H1 (cell line): Measurements from ENCODE around the gene CTTNBP2NL. TPM values are rescaled to one million over a fixed set of nuclear protein-coding genes. Genes with fewer than 3 reads are reported as not detected.

ENCODE experiments used
- CTCF ChIA-PET: fragments of 300-600 bp; sonication (Branson Sonifier 250); formaldehyde crosslinking; loops from one replicate; lab custom pipeline; 2021; ENCODE audit not compliant: partially characterized antibody; lab: Charles Lee
- POLR2A ChIA-PET: fragments of 300-600 bp; sonication (Branson Sonifier 250); formaldehyde crosslinking; loops from one replicate; lab custom pipeline; 2021; ENCODE audit warnings: inconsistent platforms; ENCODE audit not compliant: partially characterized antibody; lab: Charles Lee
- DNase-seq, 2 experiments: peaks; one replicate each; pipeline versions ENCODE4 v3.0.0 to v3.0.0-alpha.2; 2010 to 2022; ENCODE audit warnings: low spot score in 2 of 2, low read depth in 1 of 2, mixed read lengths in 1 of 2
- FAIRE-seq: peaks from 2 replicates; lab custom pipeline; 2011; peaks lifted over from hg19 to GRCh38; lab: Jason Lieb, UNC
- H2AFZ ChIP-seq: 2 replicates; pipeline ENCODE4 v1.8.1; 2012; ENCODE audit warnings: low read length, inconsistent platforms
- H2AK5ac ChIP-seq: 2 replicates; pipeline ENCODE4 v1.6.1; 2013; ENCODE audit warnings: low read depth, low read length
- H2BK120ac ChIP-seq: replicated peaks from 2 replicates; pipeline ENCODE3; 2013; ENCODE audit warnings: low read depth, low read length, inconsistent platforms
- H2BK12ac ChIP-seq: 2 replicates; pipeline ENCODE4 v1.6.1; 2013; ENCODE audit warnings: low read depth, low read length
- H2BK15ac ChIP-seq: 2 replicates; pipeline ENCODE4 v1.6.1; 2013; ENCODE audit warnings: low read length
- H2BK20ac ChIP-seq: 2 replicates; pipeline ENCODE4 v1.6.1; 2013; ENCODE audit warnings: low read length
- H2BK5ac ChIP-seq: 2 replicates; pipeline ENCODE4 v1.6.1; 2013; ENCODE audit warnings: low read depth, low read length
- H3K14ac ChIP-seq: 2 replicates; pipeline ENCODE4 v1.6.1; 2013; ENCODE audit warnings: inconsistent platforms; ENCODE audit not compliant: insufficient read length
- H3K18ac ChIP-seq: 2 replicates; pipeline ENCODE4 v1.6.1; 2013; ENCODE audit warnings: low read length; ENCODE audit errors: extremely low read depth
- H3K23ac ChIP-seq: 2 replicates; pipeline ENCODE4 v1.6.1; 2013; ENCODE audit warnings: inconsistent platforms; ENCODE audit not compliant: insufficient read length
- H3K23me2 ChIP-seq: 2 replicates; pipeline ENCODE4 v1.6.1; 2013; ENCODE audit warnings: low read depth, low read length
- H3K27ac ChIP-seq: 2 replicates; pipeline ENCODE4 v1.6.1; 2011; ENCODE audit warnings: low read depth, low read length, inconsistent platforms
- H3K27me3 ChIP-seq, 4 experiments: replicated peaks in 1 of 4; 1 replicate in 1 of 4; 2 replicates in 3 of 4; pipeline versions ENCODE4 v1.6.1 to v1.8.1; 2011 to 2013; ENCODE audit warnings: low read length in 3 of 4, mild to moderate bottlenecking in 3 of 4, inconsistent platforms in 2 of 4, mixed read lengths in 2 of 4, moderate library complexity in 1 of 4; ENCODE audit not compliant: control insufficient read depth in 3 of 4, insufficient read depth in 3 of 4; ENCODE audit errors: extremely low read depth in 1 of 4
- H3K36me3 ChIP-seq, 4 experiments: 2 replicates each; pipeline versions ENCODE4 v1.6.1 to v1.8.1; 2011 to 2013; ENCODE audit warnings: mild to moderate bottlenecking in 4 of 4, low read length in 3 of 4, moderate library complexity in 2 of 4, control low read depth in 1 of 4, inconsistent platforms in 1 of 4; ENCODE audit not compliant: insufficient read depth in 4 of 4, control insufficient read depth in 2 of 4
- H3K4ac ChIP-seq: replicated peaks from 2 replicates; pipeline ENCODE3; 2013; ENCODE audit warnings: low read length, low read depth, mixed read lengths, inconsistent platforms; ENCODE audit not compliant: insufficient read length
- H3K4me1 ChIP-seq, 4 experiments: replicated peaks in 1 of 4; 1 replicate in 1 of 4; 2 replicates in 3 of 4; pipeline versions ENCODE4 v1.6.1 to v1.8.1; 2011 to 2013; ENCODE audit warnings: low read length in 3 of 4, inconsistent platforms in 2 of 4, mixed read lengths in 1 of 4; ENCODE audit not compliant: insufficient read depth in 4 of 4, control insufficient read depth in 3 of 4
- H3K4me2 ChIP-seq, 2 experiments: 2 replicates each; pipeline versions ENCODE4 v1.6.1 to v1.8.1; 2011 to 2013; ENCODE audit warnings: low read depth in 2 of 2, low read length in 2 of 2, control low read depth in 1 of 2, inconsistent platforms in 1 of 2, mild to moderate bottlenecking in 1 of 2; ENCODE audit not compliant: insufficient read depth in 1 of 2
- H3K4me3 ChIP-seq, 4 experiments: fragments of 200-600, 300-600 bp in 1 of 4; sonication (generic), shearing (Covaris generic), sonication (Bioruptor Twin) in 1 of 4; 2 replicates each; pipeline versions ENCODE4 v1.5.1 to v1.8.1; 2011 to 2016; ENCODE audit warnings: low read length in 4 of 4, low read depth in 3 of 4, control low read depth in 2 of 4, inconsistent platforms in 2 of 4, mild to moderate bottlenecking in 2 of 4, mixed read lengths in 1 of 4, moderate library complexity in 1 of 4; ENCODE audit not compliant: insufficient read depth in 2 of 4; ENCODE audit errors: extremely low read depth in 1 of 4
- H3K56ac ChIP-seq: replicated peaks from 2 replicates; pipeline ENCODE3; 2013; ENCODE audit warnings: low read depth, mild to moderate bottlenecking, mixed read lengths, low read length, inconsistent platforms; ENCODE audit not compliant: insufficient read length
- H3K79me1 ChIP-seq: 2 replicates; pipeline ENCODE4 v1.6.1; 2013; ENCODE audit warnings: low read depth, low read length, control low read depth
- H3K79me2 ChIP-seq, 2 experiments: 2 replicates each; pipeline versions ENCODE4 v1.6.1 to v1.8.1; 2012 to 2013; ENCODE audit warnings: low read length in 2 of 2, mild to moderate bottlenecking in 2 of 2, inconsistent platforms in 1 of 2; ENCODE audit not compliant: insufficient read depth in 2 of 2, control insufficient read depth in 1 of 2
- H3K9ac ChIP-seq, 4 experiments: replicated peaks in 1 of 4; 1 replicate in 1 of 4; 2 replicates in 3 of 4; pipeline versions ENCODE4 v1.6.1 to v1.8.1; 2011 to 2013; ENCODE audit warnings: low read depth in 3 of 4, low read length in 3 of 4, control low read depth in 2 of 4, mild to moderate bottlenecking in 2 of 4, moderate library complexity in 2 of 4, inconsistent platforms in 1 of 4; ENCODE audit errors: extremely low read depth in 1 of 4
- H3K9me3 ChIP-seq, 2 experiments: 2 replicates each; pipeline versions ENCODE4 v1.6.1 to v1.8.1; 2012 to 2013; ENCODE audit warnings: mild to moderate bottlenecking in 2 of 2, moderate library complexity in 2 of 2, control low read depth in 1 of 2, inconsistent platforms in 1 of 2, low read depth in 1 of 2, low read length in 1 of 2, mixed read lengths in 1 of 2; ENCODE audit not compliant: insufficient read depth in 2 of 2
- H4K20me1 ChIP-seq, 2 experiments: replicated peaks in 1 of 2; 2 replicates each; pipeline versions ENCODE3 to v1.8.1; 2011 to 2013; ENCODE audit warnings: inconsistent platforms in 2 of 2, low read length in 2 of 2, mild to moderate bottlenecking in 1 of 2; ENCODE audit not compliant: insufficient read depth in 2 of 2, control insufficient read depth in 1 of 2
- H4K5ac ChIP-seq: 2 replicates; pipeline ENCODE4 v1.6.1; 2013; ENCODE audit warnings: low read length, low read depth, mixed read lengths, inconsistent platforms; ENCODE audit not compliant: insufficient read length
- H4K8ac ChIP-seq: 2 replicates; pipeline ENCODE4 v1.8.0; 2013; ENCODE audit warnings: mild to moderate bottlenecking, moderate library complexity, low read length, inconsistent platforms; ENCODE audit not compliant: insufficient read depth; ENCODE audit errors: extremely low read depth
- H4K91ac ChIP-seq: replicated peaks from 2 replicates; pipeline ENCODE3; 2013; ENCODE audit warnings: low read length, mixed read lengths, inconsistent platforms; ENCODE audit not compliant: insufficient read length
- CTCF ChIP-seq, 3 experiments: IDR thresholded peaks; 1 replicate in 2 of 3; 2 replicates in 1 of 3; pipeline versions ENCODE4 v1.5.1 to v1.6.1; 2011; ENCODE audit warnings: low read length in 3 of 3, mild to moderate bottlenecking in 3 of 3, inconsistent platforms in 2 of 3, low read depth in 1 of 3, moderate library complexity in 1 of 3; ENCODE audit not compliant: insufficient read depth in 1 of 3; ENCODE audit errors: control extremely low read depth in 1 of 3
- RNF2 ChIP-seq: fragments of 200-900, 300-1000 bp; sonication (generic); IDR thresholded peaks from 2 replicates; pipeline ENCODE4 v1.7.1; 2016; ENCODE audit warnings: borderline replicate concordance, low read depth, mild to moderate bottlenecking, antibody characterized with exemption, low read length; ENCODE audit not compliant: poor library complexity, severe bottlenecking; ENCODE audit errors: missing control alignments
- SP4 ChIP-seq: IDR thresholded peaks from 2 replicates; pipeline ENCODE4 v1.6.1; 2012; ENCODE audit warnings: low read length, inconsistent platforms
- WGBS, 2 experiments: shearing (Covaris generic) in 1 of 2; methylation state at CpG; one replicate each; pipeline versions ENCODE4 v1.1.6 to v1.1.7; 2013 to 2015; ENCODE audit warnings: low lambda C conversion rate in 2 of 2, mixed read lengths in 2 of 2, inconsistent platforms in 1 of 2, low coverage in 1 of 2, missing lambda C conversion rate in 1 of 2; ENCODE audit not compliant: insufficient replicate concordance in 2 of 2, insufficient coverage in 1 of 2, insufficient read length in 1 of 2; ENCODE audit errors: extremely low coverage in 1 of 2, missing lambda C conversion rate in 1 of 2; 5-methylcytosine and 5-hydroxymethylcytosine counted together
- polyA plus RNA-seq, 7 experiments: library from polyadenylated mRNA; depleted of rRNA in 3 of 7; stranded (reverse) in 5 of 7; unstranded in 2 of 7; fragments of >200 nt in 5 of 7; fragments of 200-250 nt in 2 of 7; gene quantifications; 1 replicate in 5 of 7; 2 replicates in 1 of 7; 4 replicates in 1 of 7; pipeline versions ENCODE4 v1.2.1 to v1.2.3, GENCODE V29; 2011 to 2013; ENCODE audit warnings: missing spikeins in 2 of 7, mixed read lengths in 2 of 7
- total RNA-seq: library from RNA; stranded (reverse); fragmentation: NEBNext Ultra II Directional; extraction: Animal tissue kit (Norgen Biotek cat#: 25700); gene quantifications from 2 replicates; pipeline ENCODE4 v1.2.1, GENCODE V29; 2021

Gene CTTNBP2NL
- total and polyA plus RNA-seq, 2 of the 8 experiments (the other 6 are each of a cell fraction or from before 2014, with no cell fraction given): 6.4 to 35.1 TPM

GRCh38 chr1:112470966-112471365 lies 75.0 kb downstream of the CTTNBP2NL start:
- Histone ChIP-seq H2BK120ac (no peak overlapping the region), H3K4me3 (no peak overlapping the region), H3K14ac (no peak overlapping the region), H2AFZ (no peak overlapping the region), H3K18ac (no peak overlapping the region), H3K79me1 (no peaks in the 10 kb centered on the region), H3K79me2 (no peaks in the 10 kb centered on the region), H3K9me3 (no peaks in the 10 kb centered on the region), H4K20me1 (no peaks in the 10 kb centered on the region), H2BK5ac (no peak overlapping the region), H3K27ac (no peak overlapping the region), H3K27me3 (peaks cover 0 to 5% (median 2%) of the 10 kb centered on the region in 4 experiments; a peak in 4 of 7 replicates), H3K36me3 (no peaks in the 10 kb centered on the region), H2AK5ac (no peak overlapping the region), H2BK20ac (no peak overlapping the region), H2BK15ac (no peak overlapping the region), H3K56ac (no peak overlapping the region), H3K23me2 (no peaks in the 10 kb centered on the region), H3K4me1 (peaks cover 0 to under 1% (median under 1%) of the 10 kb centered on the region in 4 experiments; a peak in 4 of 7 replicates), H3K4me2 (no peak overlapping the region), H3K23ac (no peak overlapping the region), H2BK12ac (no peak overlapping the region), H4K91ac (no peak overlapping the region), H3K4ac (no peak overlapping the region), H4K5ac (no peak overlapping the region), H3K9ac (no peak overlapping the region), H4K8ac (peak overlapping the region; percentile 48)
- whole genome bisulfite sequencing, 2 experiments: 89% methylated on average over 3 of the region's 3 CpGs; no CpG with 5 or more reads in 1 of the 2 experiments
- TF ChIP-seq SP4: no peak
- no peak for TF ChIP-seq CTCF (IDR thresholded peaks at IDR 0.05; ENCODE audit: control extremely low read depth in 1 of 3, insufficient read depth in 1 of 3, low read depth in 1 of 3, low read length in 3 of 3)
- no peak for TF ChIP-seq RNF2
- POLR2A ChIA-PET: interaction anchor here (1.7 kb wide), 1 partner anchor 14 kb away, joined by 5 read pairs; no protein-coding TSS in a partner anchor
- CTCF ChIA-PET: interaction anchor here (2.0 kb wide), 1 partner anchor 31 kb away, joined by 4 read pairs; no protein-coding TSS in a partner anchor
- FAIRE-seq (no peak), DNase-seq (no peak)
